ENCODE results near the gene AKAP7.
"Not testable (repeated sequence)": the region's sequence is repeated elsewhere in the genome, so short reads cannot be mapped to it uniquely, and the experiment has no call there.

Gene AKAP7

DNA sequence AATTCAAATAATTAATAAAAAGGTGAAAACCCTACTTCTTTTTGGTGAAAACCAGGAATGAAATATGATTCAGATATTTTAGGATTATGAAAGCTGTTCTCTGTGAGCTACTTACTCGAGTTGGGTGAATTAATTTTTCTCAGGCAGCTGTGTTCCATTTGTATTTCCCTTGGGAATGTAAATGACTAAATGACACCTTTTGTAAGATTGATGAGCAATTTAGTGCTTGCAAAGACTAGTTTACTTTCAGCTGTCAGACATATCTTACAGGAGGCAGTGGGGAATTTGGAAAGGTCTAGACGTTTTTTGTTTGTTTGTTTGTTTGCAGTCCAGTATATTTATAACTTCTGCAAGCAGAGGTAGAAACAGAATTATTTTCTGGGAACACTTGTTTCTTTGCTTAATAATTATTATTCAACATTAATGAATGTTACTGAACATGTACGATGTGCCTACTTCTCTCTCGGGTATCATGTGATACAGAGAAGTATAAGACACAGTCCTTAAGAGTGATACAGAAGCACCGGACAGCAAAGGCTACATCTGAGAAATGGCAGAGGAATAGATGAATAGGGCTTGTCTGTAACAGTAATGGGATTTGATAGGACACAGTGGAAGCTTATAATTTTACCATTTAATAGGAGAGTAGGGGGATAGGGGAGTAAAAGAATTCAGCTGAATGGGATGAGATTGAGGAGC, 91.3 kb downstream of the AKAP7 start:
- DNase-seq: no peak

GRCh38 chr6:131227158-131227543, 91.9 kb downstream of the AKAP7 start:
- no peak for DNase-seq
- TF ChIP-seq POLR2A (IDR thresholded peaks at IDR 0.05; ENCODE audit: low read length) (no peak), GATA1 (IDR thresholded peaks at IDR 0.05; ENCODE audit: low read depth, low read length) (no peak)

More for the DNA sequence above, 91.3 kb downstream of the AKAP7 start:
- no peak for TF ChIP-seq POLR2A (IDR thresholded peaks at IDR 0.05; ENCODE audit: low read length)
- TF ChIP-seq GATA1 (IDR thresholded peaks at IDR 0.05; ENCODE audit: low read depth, low read length): no peak

GRCh38 chr6:131231103-131231502, 95.8 kb downstream of the AKAP7 start:
- TF ChIP-seq GATA1 (IDR thresholded peaks at IDR 0.05; ENCODE audit: low read depth, low read length) (no peak), POLR2A (IDR thresholded peaks at IDR 0.05; ENCODE audit: low read length) (no peak)
- no peak for DNase-seq

GRCh38 chr6:131231891-131232290, 96.6 kb downstream of the AKAP7 start:
- no peak for TF ChIP-seq POLR2A (IDR thresholded peaks at IDR 0.05; ENCODE audit: low read length)
- TF ChIP-seq GATA1 (IDR thresholded peaks at IDR 0.05; ENCODE audit: low read depth, low read length): no peak
- DNase-seq: no peak

DNA sequence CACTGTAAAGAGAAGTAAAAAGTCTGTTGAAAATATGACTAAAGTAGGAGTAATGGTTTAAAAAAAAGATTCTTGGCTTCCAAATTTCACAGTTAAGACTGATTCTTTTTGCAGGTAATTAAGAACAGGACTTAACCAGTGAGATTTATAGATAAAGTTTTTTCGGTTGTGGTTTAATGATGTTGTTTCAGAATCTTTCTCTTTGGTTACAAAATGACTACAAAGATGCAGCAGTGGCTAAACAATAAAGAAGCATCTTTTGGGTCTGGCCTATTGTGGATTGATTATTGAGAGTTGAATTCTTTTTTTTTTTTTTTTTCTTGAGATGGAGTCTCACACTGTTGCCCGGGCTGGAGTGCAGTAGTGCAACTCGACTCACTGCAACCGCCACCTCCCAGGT, 109.7 kb downstream of the AKAP7 start:
- no peak for DNase-seq
- TF ChIP-seq GATA1 (IDR thresholded peaks at IDR 0.05; ENCODE audit: low read depth, low read length) (no peak), POLR2A (IDR thresholded peaks at IDR 0.05; ENCODE audit: low read length) (no peak)

GRCh38 chr6:131250122-131250521, 114.9 kb downstream of the AKAP7 start:
- DNase-seq: no peak
- TF ChIP-seq POLR2A (IDR thresholded peaks at IDR 0.05; ENCODE audit: low read length) (no peak), GATA1 (IDR thresholded peaks at IDR 0.05; ENCODE audit: low read depth, low read length) (no peak)

DNA sequence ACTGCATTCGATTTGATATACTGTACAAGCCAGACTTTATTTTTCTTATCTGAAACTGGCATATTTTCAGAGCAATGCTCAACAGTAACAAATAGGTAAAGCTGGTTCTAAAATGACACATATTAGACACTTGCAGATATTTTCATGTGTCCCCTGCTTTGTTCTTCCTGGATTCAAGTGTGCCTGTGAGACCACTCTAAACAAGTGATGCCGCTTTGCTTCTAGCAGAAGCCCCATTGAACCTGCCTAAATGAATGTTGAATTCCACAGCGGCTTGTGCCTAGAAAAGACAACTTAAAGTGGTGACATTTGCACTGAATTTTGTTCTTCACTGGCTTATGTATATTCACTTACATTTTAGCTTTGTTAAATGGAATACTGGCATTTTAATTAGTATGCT, 115.7 kb downstream of the AKAP7 start:
- DNase-seq: no peak

DNA sequence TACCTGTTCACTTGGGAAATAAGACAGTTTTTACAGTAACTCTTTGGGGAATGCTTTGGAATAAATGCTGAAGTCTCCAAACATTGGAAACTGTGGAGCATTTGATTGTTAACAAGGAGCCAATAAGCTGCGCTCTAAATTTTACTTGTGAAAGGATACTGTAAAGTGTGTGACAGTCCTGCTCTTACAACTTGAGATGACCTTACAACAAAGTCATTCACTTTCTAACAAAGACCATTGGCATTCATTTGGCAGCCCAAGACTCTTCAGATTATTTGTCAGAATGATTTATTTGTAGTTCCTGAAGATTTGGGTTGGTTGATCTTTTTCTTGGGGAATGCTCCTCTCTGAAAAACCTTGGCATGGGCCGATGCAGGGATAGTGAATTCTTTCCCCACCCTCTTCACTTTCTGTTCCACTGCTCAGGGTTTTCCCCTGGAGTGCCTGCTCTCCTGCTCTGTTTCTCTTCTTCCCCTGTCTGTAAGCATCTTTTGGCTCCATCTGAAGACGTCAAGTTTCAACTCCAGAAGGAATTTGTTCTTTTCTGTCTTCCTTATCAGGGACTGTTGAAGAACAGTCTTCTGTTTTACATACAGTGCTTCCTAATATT, 116.4 kb downstream of the AKAP7 start:
- TF ChIP-seq POLR2A (IDR thresholded peaks at IDR 0.05; ENCODE audit: low read length) (no peak), GATA1 (IDR thresholded peaks at IDR 0.05; ENCODE audit: low read depth, low read length) (no peak)
- no peak for DNase-seq

More for the DNA sequence above, 115.7 kb downstream of the AKAP7 start:
- TF ChIP-seq GATA1 (IDR thresholded peaks at IDR 0.05; ENCODE audit: low read depth, low read length): no peak
- TF ChIP-seq POLR2A (IDR thresholded peaks at IDR 0.05; ENCODE audit: low read length): no peak

- no peak for DNase-seq
- no peak for TF ChIP-seq GATA1 (IDR thresholded peaks at IDR 0.05; ENCODE audit: low read depth, low read length)
- no peak for TF ChIP-seq POLR2A (IDR thresholded peaks at IDR 0.05; ENCODE audit: low read length)
Measured at GRCh38 chr6:131255434-131255833, 120.2 kb downstream of the AKAP7 start.

GRCh38 chr6:131255911-131256310, 120.6 kb downstream of the AKAP7 start:
- TF ChIP-seq GATA1 (IDR thresholded peaks at IDR 0.05; ENCODE audit: low read depth, low read length): no peak
- TF ChIP-seq POLR2A (IDR thresholded peaks at IDR 0.05; ENCODE audit: low read length): no peak
- DNase-seq: no peak

DNA sequence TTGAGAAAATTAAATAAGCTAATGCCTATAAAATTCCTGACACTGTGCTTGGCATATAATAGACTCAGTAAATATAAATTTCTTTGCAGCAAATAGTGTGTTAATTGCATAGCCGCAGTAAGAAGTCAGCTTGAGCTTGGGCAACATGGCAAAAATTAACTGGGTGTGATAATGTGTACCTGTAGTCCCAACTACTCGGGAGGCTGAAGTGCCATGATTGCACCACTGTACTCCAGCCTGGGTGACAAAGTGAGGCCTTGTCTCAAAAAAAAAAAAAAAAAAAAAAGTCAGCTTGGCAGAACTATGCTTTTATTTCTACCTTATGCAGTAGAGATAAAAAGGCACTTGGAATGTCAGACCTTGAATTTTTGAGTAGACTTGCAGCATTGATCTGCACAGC, 121.8 kb downstream of the AKAP7 start:
- no peak for TF ChIP-seq GATA1 (IDR thresholded peaks at IDR 0.05; ENCODE audit: low read depth, low read length)
- TF ChIP-seq POLR2A (IDR thresholded peaks at IDR 0.05; ENCODE audit: low read length): no peak
- no peak for DNase-seq

GRCh38 chr6:131258010-131258652, 122.9 kb downstream of the AKAP7 start:
- DNase-seq: no peak
- TF ChIP-seq GATA1 (IDR thresholded peaks at IDR 0.05; ENCODE audit: low read depth, low read length): no peak
- no peak for TF ChIP-seq POLR2A (IDR thresholded peaks at IDR 0.05; ENCODE audit: low read length)

DNA sequence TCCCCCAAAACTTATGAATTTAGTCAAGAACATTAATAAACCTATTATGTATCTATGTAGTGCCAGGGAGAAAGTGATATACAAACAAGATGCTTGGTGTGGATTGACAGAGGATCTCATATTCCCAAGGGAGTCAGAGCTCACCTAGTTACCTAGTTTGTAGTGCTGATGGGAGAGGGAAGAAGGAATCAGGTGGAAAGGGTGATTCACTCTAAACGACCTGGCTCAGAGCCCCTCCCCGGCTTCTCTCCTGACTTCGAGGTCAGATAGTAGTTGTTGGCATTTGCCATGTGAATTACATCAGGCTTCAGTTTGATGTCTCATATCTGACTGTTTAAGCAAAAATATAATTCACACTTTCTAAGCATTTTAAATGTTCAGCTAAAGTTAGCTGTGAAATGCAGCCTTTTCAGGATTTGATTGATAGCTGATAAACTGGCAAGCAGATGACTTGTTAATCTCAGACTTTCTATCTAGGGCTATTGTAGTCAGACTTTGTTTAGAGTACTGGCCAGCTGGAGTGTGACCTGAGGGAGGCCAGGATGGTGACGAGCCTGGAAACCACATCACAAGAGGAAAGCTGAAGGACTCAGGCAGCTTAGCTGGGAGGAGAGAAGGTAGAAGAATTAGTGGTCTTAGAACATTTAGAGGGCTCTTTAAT, 123.7 kb downstream of the AKAP7 start:
- DNase-seq: no peak

DNA sequence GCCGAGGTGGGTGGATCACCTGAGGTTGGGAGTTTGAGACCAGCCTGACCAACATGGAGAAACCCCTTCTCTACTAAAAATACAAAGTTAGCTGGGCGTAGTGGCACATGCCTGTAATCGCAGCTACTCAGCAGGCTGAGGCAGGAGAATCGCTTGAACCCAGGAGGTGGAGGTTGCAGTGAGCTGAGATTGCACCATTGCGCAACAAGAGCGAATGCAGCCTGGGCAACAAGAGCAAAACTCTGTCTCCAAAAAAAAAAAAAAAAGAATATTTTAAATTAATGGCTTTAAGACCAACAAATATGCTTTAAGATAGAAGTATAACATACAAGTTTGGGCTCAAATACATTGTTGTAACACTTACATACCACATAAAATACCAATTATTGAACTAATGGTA, 125.7 kb downstream of the AKAP7 start:
- not testable (repeated sequence) for DNase-seq

More for the DNA sequence above, 123.7 kb downstream of the AKAP7 start:
- no peak for TF ChIP-seq POLR2A (IDR thresholded peaks at IDR 0.05; ENCODE audit: low read length)
- TF ChIP-seq GATA1 (IDR thresholded peaks at IDR 0.05; ENCODE audit: low read depth, low read length): no peak
